ENCODE measurements around the gene UQCRFS1.
"Not testable (repeated sequence)": the region's sequence is repeated elsewhere in the genome, so short reads cannot be mapped to it uniquely, and the experiment has no call there.

UQCRFS1 gene

GRCh38 chr19:29214411-29214810 lies 1.5 kb upstream of the UQCRFS1 start:
- DNase-seq = no peak

GRCh38 chr19:29212356-29212647 lies 649 bp downstream of the UQCRFS1 start:
- DNase-seq = no peak

GRCh38 chr19:29211562-29212355 lies 1.2 kb downstream of the UQCRFS1 start:
- DNase-seq = no peak

- not testable (repeated sequence) for DNase-seq
Measured at GRCh38 chr19:29211041-29211440, 1.9 kb downstream of the UQCRFS1 start.

GRCh38 chr19:29210502-29210901 lies 2.4 kb downstream of the UQCRFS1 start:
- not testable (repeated sequence) for DNase-seq

- DNase-seq = not testable (repeated sequence)
Measured at GRCh38 chr19:29207403-29208187, 5.4 kb downstream of the UQCRFS1 start.

DNA sequence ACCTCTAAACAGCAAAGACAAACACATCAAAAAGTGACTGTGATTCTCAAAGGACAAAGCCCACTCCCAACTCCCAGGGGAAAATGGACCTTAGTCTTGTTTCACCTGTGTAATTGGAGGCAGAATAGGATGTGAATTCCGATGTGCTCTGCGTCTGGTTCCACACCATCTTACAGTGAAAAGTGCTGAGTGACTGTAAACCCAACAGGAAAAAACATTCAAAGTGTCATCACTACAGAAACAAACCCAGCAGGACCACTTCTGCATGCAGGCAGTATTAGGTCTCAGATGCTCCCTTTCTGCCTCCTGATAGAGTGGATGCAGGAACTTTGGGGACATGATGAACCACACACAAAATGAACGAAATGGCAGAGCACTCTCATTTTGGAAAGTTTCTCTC lies 6.5 kb downstream of the UQCRFS1 start:
- no peak for DNase-seq

DNA sequence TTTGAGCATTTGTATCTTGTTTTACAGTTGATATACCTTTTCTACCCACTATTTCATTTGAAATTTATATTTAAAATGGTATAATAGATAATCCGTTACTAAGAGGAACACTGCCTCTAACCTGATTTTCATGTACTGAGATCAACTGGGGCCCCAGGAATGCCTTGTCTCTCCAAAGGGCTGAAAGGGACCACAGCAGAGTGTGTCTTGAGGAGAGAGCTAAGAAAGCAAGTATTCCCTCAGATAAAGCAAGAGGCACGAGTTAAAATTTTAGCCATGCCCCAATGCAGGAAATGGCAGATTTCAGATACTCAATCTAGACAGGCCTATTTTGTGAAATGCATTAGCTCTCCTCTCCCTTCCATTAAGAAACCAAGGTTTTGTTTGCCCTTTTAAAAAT lies 10.7 kb downstream of the UQCRFS1 start:
- no peak for DNase-seq

GRCh38 chr19:29201855-29202254 lies 11.1 kb downstream of the UQCRFS1 start:
- no peak for DNase-seq

DNA sequence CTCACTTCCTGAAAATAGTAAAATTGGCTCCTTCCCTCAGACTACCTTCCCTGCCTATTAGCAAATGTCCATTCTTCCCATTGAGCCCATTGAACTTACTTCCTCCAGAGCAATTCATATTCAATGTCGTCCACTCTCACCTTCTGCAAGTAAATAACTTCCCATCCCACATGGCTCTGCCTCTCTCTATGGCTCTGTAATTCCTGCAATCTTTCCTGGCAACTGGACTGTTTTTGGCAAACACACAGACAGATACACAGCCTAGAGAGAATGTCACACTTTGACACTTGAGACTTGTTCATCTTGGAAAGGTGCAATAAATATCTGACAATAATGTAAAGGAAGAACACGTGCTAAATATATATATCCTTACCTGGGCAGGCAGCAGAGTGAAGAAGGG lies 18.3 kb downstream of the UQCRFS1 start:
- no peak for DNase-seq

GRCh38 chr19:29193155-29193554 lies 19.8 kb downstream of the UQCRFS1 start:
- no peak for DNase-seq

DNA sequence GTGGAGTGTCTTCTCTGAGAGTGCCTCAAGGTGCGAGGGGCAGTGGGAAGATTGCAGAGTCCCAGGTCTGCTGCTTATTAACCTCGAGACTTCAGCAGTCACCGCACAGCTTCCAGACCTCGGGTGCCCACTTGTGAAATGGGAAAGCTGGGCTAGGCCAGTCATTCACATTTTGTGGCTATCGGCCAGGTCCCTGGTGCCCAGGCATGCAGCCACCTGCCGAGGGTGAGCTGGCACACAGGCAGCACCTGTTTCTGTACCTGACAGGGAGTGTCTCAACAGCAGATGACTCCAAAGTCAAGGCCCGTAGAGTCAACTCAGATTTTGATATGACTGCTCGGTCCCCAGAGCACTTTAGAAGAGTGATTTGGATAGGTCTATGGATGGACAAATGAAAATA lies 21.9 kb downstream of the UQCRFS1 start:
- DNase-seq = no peak

GRCh38 chr19:29189033-29189360 lies 24.0 kb downstream of the UQCRFS1 start:
- no peak for DNase-seq

DNA sequence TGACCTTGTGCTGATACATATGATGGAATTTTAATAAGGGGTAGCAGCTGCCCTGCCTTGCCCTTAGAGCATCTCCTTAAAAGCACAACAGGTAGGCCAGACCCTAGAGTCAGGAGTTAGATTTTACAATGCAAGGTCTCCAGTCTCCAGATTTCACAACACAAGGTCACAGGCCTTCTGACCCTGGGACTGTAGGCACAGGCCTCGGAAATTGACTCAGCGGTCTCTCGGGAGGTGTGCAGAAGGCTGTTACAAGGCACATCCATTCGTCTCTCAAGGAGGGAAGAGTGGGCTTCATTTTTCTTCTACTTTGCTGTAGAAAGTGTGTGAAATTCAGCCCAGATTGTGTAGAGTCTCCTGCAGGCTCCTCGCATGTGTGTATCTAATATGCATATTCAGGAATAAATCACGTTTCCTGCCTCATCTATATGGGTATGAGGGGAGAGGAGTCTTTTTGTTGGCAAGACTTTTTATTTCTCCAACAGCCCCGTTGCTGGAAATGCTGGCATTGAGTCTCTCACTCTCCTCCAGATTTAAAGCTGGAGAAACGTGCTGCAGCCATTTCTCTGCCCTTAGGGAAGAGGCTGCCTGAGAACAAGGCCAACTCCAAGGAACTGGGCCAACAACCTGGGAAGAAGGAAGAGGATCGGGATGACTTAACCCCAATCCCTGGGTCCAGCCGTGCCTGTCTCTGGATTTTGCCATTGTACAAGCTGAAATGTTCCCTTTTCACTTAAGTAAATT lies 24.5 kb downstream of the UQCRFS1 start:
- no peak for DNase-seq

- no peak for DNase-seq
Measured at GRCh38 chr19:29187676-29188075, 25.3 kb downstream of the UQCRFS1 start.

GRCh38 chr19:29185427-29185826 lies 27.5 kb downstream of the UQCRFS1 start:
- DNase-seq = no peak

GRCh38 chr19:29176981-29177754 lies 35.8 kb downstream of the UQCRFS1 start:
- DNase-seq = no peak

- DNase-seq = no peak
Measured at GRCh38 chr19:29173896-29174295, 39.1 kb downstream of the UQCRFS1 start.

- DNase-seq = no peak
Measured at GRCh38 chr19:29172302-29172701, 40.6 kb downstream of the UQCRFS1 start.

DNA sequence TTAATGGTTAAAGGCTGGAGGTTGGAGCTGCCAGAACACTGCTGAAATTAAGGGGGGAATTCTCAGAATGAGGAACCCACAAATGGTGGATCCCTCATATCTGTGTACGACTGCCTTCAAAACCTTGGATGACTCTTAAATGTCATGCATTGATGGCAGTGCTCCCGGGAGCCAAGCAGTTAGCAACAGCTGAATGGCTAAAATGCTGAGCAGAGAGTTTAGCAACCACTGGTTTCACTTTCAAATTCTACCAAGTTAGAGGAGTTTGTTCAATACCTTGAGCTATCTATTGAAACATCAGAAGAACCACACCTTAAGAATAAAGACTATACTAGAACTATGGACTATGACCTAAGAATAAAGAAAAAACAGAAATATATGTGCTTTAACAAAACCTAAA lies 41.4 kb downstream of the UQCRFS1 start:
- DNase-seq = no peak

- DNase-seq = no peak
Measured at GRCh38 chr19:29170554-29170953, 42.4 kb downstream of the UQCRFS1 start.

- no peak for DNase-seq
Measured at GRCh38 chr19:29162694-29163093, 50.3 kb downstream of the UQCRFS1 start.

GRCh38 chr19:29155683-29156082 lies 57.3 kb downstream of the UQCRFS1 start:
- DNase-seq = no peak
